ENCODE measurements around the gene RPS28.

DNA sequence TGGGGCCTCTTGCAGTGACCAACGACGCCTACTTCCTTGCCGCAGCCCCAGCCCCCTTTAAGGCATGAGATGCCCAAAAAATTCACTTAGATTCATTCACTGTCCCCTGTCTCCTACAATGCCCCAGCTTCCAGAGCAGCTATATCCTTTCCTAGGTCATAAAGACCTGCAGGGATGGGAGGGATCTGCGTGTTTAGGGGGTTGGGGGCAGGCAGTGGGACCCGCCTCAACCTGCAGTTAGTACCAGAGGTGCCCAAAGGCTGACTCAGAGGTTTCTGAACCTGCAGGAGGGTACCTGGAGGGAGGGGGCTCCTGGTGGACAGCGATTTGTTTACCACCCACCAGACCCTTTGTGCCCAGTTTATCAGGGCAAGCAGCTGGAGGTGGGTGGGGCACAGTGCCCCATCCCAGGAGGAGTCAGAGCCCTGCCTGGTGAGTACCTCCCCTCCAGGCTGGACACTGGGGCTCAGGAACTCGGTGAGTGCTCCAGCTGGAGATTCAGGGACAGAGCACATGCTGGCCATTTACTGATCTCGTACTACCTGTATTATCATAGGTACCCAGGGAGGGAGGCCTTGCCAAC is 10.1 kb downstream of the RPS28 start:
- TF ChIP-seq, protein P1, sequence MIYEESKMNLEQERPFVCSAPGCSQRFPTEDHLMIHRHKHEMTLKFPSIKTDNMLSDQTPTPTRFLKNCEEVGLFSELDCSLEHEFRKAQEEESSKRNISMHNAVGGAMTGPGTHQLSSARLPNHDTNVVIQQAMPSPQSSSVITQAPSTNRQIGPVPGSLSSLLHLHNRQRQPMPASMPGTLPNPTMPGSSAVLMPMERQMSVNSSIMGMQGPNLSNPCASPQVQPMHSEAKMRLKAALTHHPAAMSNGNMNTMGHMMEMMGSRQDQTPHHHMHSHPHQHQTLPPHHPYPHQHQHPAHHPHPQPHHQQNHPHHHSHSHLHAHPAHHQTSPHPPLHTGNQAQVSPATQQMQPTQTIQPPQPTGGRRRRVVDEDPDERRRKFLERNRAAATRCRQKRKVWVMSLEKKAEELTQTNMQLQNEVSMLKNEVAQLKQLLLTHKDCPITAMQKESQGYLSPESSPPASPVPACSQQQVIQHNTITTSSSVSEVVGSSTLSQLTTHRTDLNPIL (CRISPR knock-in tag; IDR thresholded peaks at IDR 0.05; ENCODE audit: low read depth) = no peak
- no peak for TF ChIP-seq ISL1 (CRISPR knock-in tag; IDR thresholded peaks at IDR 0.05)
